Kidney (tissue), 14 donors: ENCODE measurements around the gene RAD50. TPM values are rescaled to one million over a fixed set of nuclear protein-coding genes. Genes with fewer than 3 reads are reported as not detected.
"Not testable (repeated sequence)": the region's sequence is repeated elsewhere in the genome, so short reads cannot be mapped to it uniquely, and the experiment has no call there.

Experiments used
- DNase-seq, 5 donors: peaks; one replicate each; pipeline ENCODE4 v3.0.0-alpha.2; 2013 to 2020
- FAIRE-seq: peaks from 2 replicates; lab custom pipeline; 2012; peaks lifted over from hg19 to GRCh38; lab: Jason Lieb, UNC
- H3K27ac ChIP-seq, 2 donors: one replicate each; pipeline ENCODE4 v1.7.0; 2013; ENCODE audit warnings: low read depth in 2 of 2, low read length in 2 of 2, inconsistent platforms in 1 of 2
- H3K27me3 ChIP-seq: one replicate; pipeline ENCODE4 v1.7.1; 2013; ENCODE audit warnings: low read length, inconsistent platforms; ENCODE audit not compliant: control insufficient read depth, insufficient read depth
- H3K36me3 ChIP-seq, 3 donors: one replicate each; pipeline versions ENCODE4 v1.7.0 to v1.7.1; 2013; ENCODE audit warnings: low read length in 3 of 3, control low read depth in 1 of 3, inconsistent platforms in 1 of 3; ENCODE audit not compliant: insufficient read depth in 3 of 3, control insufficient read depth in 2 of 3
- H3K4me1 ChIP-seq, 3 donors: one replicate each; pipeline versions ENCODE4 v1.7.0 to v1.7.1; 2013; ENCODE audit warnings: low read length in 3 of 3, inconsistent platforms in 1 of 3, low read depth in 1 of 3; ENCODE audit not compliant: control insufficient read depth in 2 of 3, insufficient read depth in 2 of 3
- H3K4me3 ChIP-seq, 3 donors: one replicate each; pipeline versions ENCODE4 v1.7.0 to v1.8.1; 2013; ENCODE audit warnings: low read length in 3 of 3, control low read depth in 1 of 3, inconsistent platforms in 1 of 3
- H3K9ac ChIP-seq, 3 donors: one replicate each; pipeline versions ENCODE4 v1.7.0 to v1.7.1; 2013; ENCODE audit warnings: low read length in 3 of 3, control low read depth in 1 of 3, inconsistent platforms in 1 of 3
- H3K9me3 ChIP-seq, 3 donors: one replicate each; pipeline versions ENCODE4 v1.7.0 to v1.7.1; 2013; ENCODE audit warnings: low read length in 3 of 3, control low read depth in 1 of 3, inconsistent platforms in 1 of 3; ENCODE audit not compliant: control insufficient read depth in 2 of 3, insufficient read depth in 1 of 3
- CTCF ChIP-seq: IDR thresholded peaks from 3 replicates; pipeline ENCODE4 v1.5.1; 2012; ENCODE audit warnings: mild to moderate bottlenecking, moderate library complexity, borderline replicate concordance; ENCODE audit not compliant: insufficient read depth; ENCODE audit errors: extremely low read depth
- intact Hi-C: fragments of 100-400 bp; cut with DNase I; formaldehyde crosslinking; loops from one replicate; pipeline ENCODE4 v1.11.1; 2022
- polyA plus RNA-seq: library from polyadenylated mRNA; stranded (reverse); fragments of 350-450 nt; fragmentation: Illumina TruSeq; extraction: RNeasy Lipid Tissue Mini Kit (QIAGEN cat#74804); gene quantifications from one replicate; pipeline ENCODE4 v1.2.3, GENCODE V29; 2014; ENCODE audit warnings: low read depth, low replicate concordance; ENCODE audit not compliant: insufficient read depth
- total RNA-seq: library from RNA; stranded (reverse); fragmentation: NEBNext Ultra II Directional; extraction: Animal tissue kit (Norgen Biotek cat#: 25700); gene quantifications from one replicate; pipeline ENCODE4 v1.2.1, GENCODE V29; 2021
- donor health status: control.
- donor health status: control.
- donor health status: control.
- donor health status: control.
- donor health status: control.
- donor health status: DM: yes; HTN: yes; CAD: no.
- donor health status: Normal renal cell carcinoma (clear cell type).

Gene RAD50
- total and polyA plus RNA-seq, 2 donors from 2014 or later, result 12.6 to 36.4 TPM

- FAIRE-seq (no peak), DNase-seq (no peak)
- Histone ChIP-seq H3K9ac (no peak within 1 kb of the TSS), H3K9me3 (no peaks in the 10 kb centered on the region), H3K27ac (no peak within 1 kb of the TSS), H3K4me1 (no peaks in the 10 kb centered on the region), H3K36me3 (no peaks in the 10 kb centered on the region), H3K27me3 (no peaks in the 10 kb centered on the region), H3K4me3 (no peak within 1 kb of the TSS)
- TF ChIP-seq CTCF, result no peak
- intact Hi-C loops, result no loop called here
Observed at GRCh38 chr5:132543472-132544201, 13.1 kb upstream of the RAD50 start, which contains the start of gene IL5. TSS of gene IL5 (minus strand) at chr5:132543522. CDS start at chr5:132543478, 44 bp downstream.

- H3K4me3 ChIP-seq, result no peak overlapping the region
- no peak for DNase-seq
- H3K36me3 ChIP-seq, result no peaks in the 10 kb centered on the region
- H3K27me3 ChIP-seq, result no peaks in the 10 kb centered on the region
- no peak overlapping the region for H3K27ac ChIP-seq
- no peak for FAIRE-seq
- no peak for TF ChIP-seq CTCF
- H3K9ac ChIP-seq, result no peak overlapping the region
- intact Hi-C loops, result no loop called here
- no peaks in the 10 kb centered on the region for H3K4me1 ChIP-seq
- H3K9me3 ChIP-seq, result no peaks in the 10 kb centered on the region
Observed at GRCh38 chr5:132546108-132546507, 10.7 kb upstream of the RAD50 start.

- H3K9me3 ChIP-seq, result no peaks in the 10 kb centered on the region
- H3K27me3 ChIP-seq, result no peaks in the 10 kb centered on the region
- FAIRE-seq (no peak), DNase-seq (no peak)
- no peak overlapping the region for H3K4me3 ChIP-seq
- no peak overlapping the region for H3K9ac ChIP-seq
- TF ChIP-seq CTCF, result no peak
- no peaks in the 10 kb centered on the region for H3K4me1 ChIP-seq
- no peak overlapping the region for H3K27ac ChIP-seq
- H3K36me3 ChIP-seq, result no peaks in the 10 kb centered on the region
- intact Hi-C loops, result no loop called here
Observed at GRCh38 chr5:132547269-132547668, 9.5 kb upstream of the RAD50 start.

GRCh38 chr5:132548834-132549233 lies 7.9 kb upstream of the RAD50 start:
- H3K27ac ChIP-seq, FAIRE-seq, H3K27me3 ChIP-seq, H3K9me3 ChIP-seq, DNase-seq, intact Hi-C loops, H3K4me3 ChIP-seq, H3K9ac ChIP-seq, H3K4me1 ChIP-seq, H3K36me3 ChIP-seq: not testable (repeated sequence)
